Vagina (tissue), 2 donors: ENCODE results near the gene UBE3A. TPM values are rescaled to one million over a fixed set of nuclear protein-coding genes. Genes with fewer than 3 reads are reported as not detected.

Source experiments
- DNase-seq, 2 donors: peaks; one replicate each; pipeline ENCODE4 v3.0.0-alpha.2; 2017; ENCODE audit errors: extremely low spot score in 2 of 2
- H3K27ac ChIP-seq: fragments of 200-600 bp; sonication (generic); one replicate; pipeline ENCODE4 v1.5.1; 2019
- H3K27me3 ChIP-seq: fragments of 200-600 bp; sonication (generic); one replicate; pipeline ENCODE4 v1.5.1; 2019
- H3K36me3 ChIP-seq, 2 donors: fragments of 200-600 bp; sonication (generic); one replicate each; pipeline ENCODE4 v1.5.1; 2017 to 2019
- H3K4me1 ChIP-seq: fragments of 200-600 bp; sonication (generic); one replicate; pipeline ENCODE4 v1.5.1; 2019
- H3K4me3 ChIP-seq, 2 donors: fragments of 200-600 bp; sonication (generic); 1 replicate in 1 of 2; 2 replicates in 1 of 2; pipeline ENCODE4 v1.5.1; 2016 to 2019
- H3K9me3 ChIP-seq: fragments of 200-600 bp; sonication (generic); one replicate; pipeline ENCODE4 v1.5.1; 2019
- CTCF ChIP-seq, 3 experiments: fragments of 450-650 bp in 2 of 3; fragments of 200-600 bp in 1 of 3; sonication (generic) in 1 of 3; IDR thresholded peaks; one replicate each; pipeline ENCODE4 v1.5.1; 2017 to 2019; ENCODE audit warnings: antibody characterized with exemption in 3 of 3, mild to moderate bottlenecking in 2 of 3, moderate library complexity in 2 of 3
- POLR2A ChIP-seq, 2 donors: fragments of 450-650 bp; IDR thresholded peaks; one replicate each; pipeline ENCODE4 v1.6.1; 2017; ENCODE audit warnings: antibody characterized with exemption in 2 of 2, mild to moderate bottlenecking in 2 of 2, moderate library complexity in 2 of 2
- POLR2AphosphoS5 ChIP-seq, 2 donors: sonication (generic); formaldehyde crosslinking; IDR thresholded peaks; one replicate each; pipeline ENCODE4 v1.9.0; 2017; ENCODE audit warnings: antibody characterized with exemption in 2 of 2, mild to moderate bottlenecking in 2 of 2, low read depth in 1 of 2; ENCODE audit not compliant: insufficient read depth in 1 of 2
- intact Hi-C: fragments of 100-400 bp; cut with DNase I; formaldehyde crosslinking; loops from one replicate; pipeline ENCODE4 v1.15.1; 2023
- total RNA-seq: library from RNA; depleted of rRNA; stranded (reverse); fragments of >200 nt; gene quantifications from one replicate; pipeline ENCODE4 v1.2.3, GENCODE V29; 2016

The UBE3A gene
- total RNA-seq, 1 donor from 2014 or later: 71.9 TPM

- intact Hi-C loops: no loop called here
- no peaks in the 10 kb centered on the region for H3K27me3 ChIP-seq
- no peak for DNase-seq
- H3K27ac ChIP-seq: no peak overlapping the region
- H3K4me3 ChIP-seq: no peak overlapping the region
- no peak for TF ChIP-seq POLR2AphosphoS5 (IDR thresholded peaks at IDR 0.05; ENCODE audit: insufficient read depth in 1 of 2, low read depth in 1 of 2)
- TF ChIP-seq CTCF (IDR thresholded peaks at IDR 0.05): no peak
- no peak for TF ChIP-seq POLR2A (IDR thresholded peaks at IDR 0.05)
- peaks cover 4% of the 10 kb centered on the region for H3K9me3 ChIP-seq
- H3K4me1 ChIP-seq: no peaks in the 10 kb centered on the region
- H3K36me3 ChIP-seq: peaks cover 0 to 42% of the 10 kb centered on the region in 2 donors
These were observed 92.5 kb downstream of the UBE3A start for GRCh38 chr15:25346371-25346770.

GRCh38 chr15:25345943-25346342, 92.9 kb downstream of the UBE3A start:
- Histone ChIP-seq H3K9me3 (peaks cover 4% of the 10 kb centered on the region), H3K4me3 (no peak overlapping the region), H3K4me1 (no peaks in the 10 kb centered on the region), H3K27me3 (no peaks in the 10 kb centered on the region), H3K36me3 (peaks cover 0 to 41% of the 10 kb centered on the region in 2 donors), H3K27ac (no peak overlapping the region)
- intact Hi-C loops: no loop called here
- no peak for DNase-seq
- TF ChIP-seq CTCF (IDR thresholded peaks at IDR 0.05): no peak
- TF ChIP-seq POLR2AphosphoS5 (IDR thresholded peaks at IDR 0.05; ENCODE audit: insufficient read depth in 1 of 2, low read depth in 1 of 2): no peak
- TF ChIP-seq POLR2A (IDR thresholded peaks at IDR 0.05): no peak

GRCh38 chr15:25342629-25343028, 96.2 kb downstream of the UBE3A start:
- DNase-seq: no peak
- intact Hi-C loops: no loop called here
- peaks cover 0 to 45% of the 10 kb centered on the region in 2 donors for H3K36me3 ChIP-seq
- no peaks in the 10 kb centered on the region for H3K9me3 ChIP-seq
- no peaks in the 10 kb centered on the region for H3K27me3 ChIP-seq
- no peak overlapping the region for H3K4me3 ChIP-seq
- no peaks in the 10 kb centered on the region for H3K4me1 ChIP-seq
- no peak for TF ChIP-seq POLR2A (IDR thresholded peaks at IDR 0.05)
- no peak for TF ChIP-seq POLR2AphosphoS5 (IDR thresholded peaks at IDR 0.05; ENCODE audit: insufficient read depth in 1 of 2, low read depth in 1 of 2)
- no peak for TF ChIP-seq CTCF (IDR thresholded peaks at IDR 0.05)
- no peak overlapping the region for H3K27ac ChIP-seq

GRCh38 chr15:25339431-25339830, 99.4 kb downstream of the UBE3A start:
- intact Hi-C loops: no loop called here
- Histone ChIP-seq H3K9me3 (no peaks in the 10 kb centered on the region), H3K4me1 (no peaks in the 10 kb centered on the region), H3K27ac (no peak overlapping the region), H3K27me3 (no peaks in the 10 kb centered on the region), H3K4me3 (no peak overlapping the region), H3K36me3 (peaks cover 0 to 28% of the 10 kb centered on the region in 2 donors)
- TF ChIP-seq POLR2AphosphoS5 (IDR thresholded peaks at IDR 0.05; ENCODE audit: insufficient read depth in 1 of 2, low read depth in 1 of 2) (no peak), CTCF (IDR thresholded peaks at IDR 0.05) (no peak), POLR2A (IDR thresholded peaks at IDR 0.05) (no peak)
- no peak for DNase-seq

- H3K27me3 ChIP-seq: no peaks in the 10 kb centered on the region
- H3K4me3 ChIP-seq: no peak overlapping the region
- H3K4me1 ChIP-seq: no peaks in the 10 kb centered on the region
- TF ChIP-seq POLR2A (IDR thresholded peaks at IDR 0.05) (no peak), POLR2AphosphoS5 (IDR thresholded peaks at IDR 0.05; ENCODE audit: insufficient read depth in 1 of 2, low read depth in 1 of 2) (no peak)
- no peak for DNase-seq
- H3K27ac ChIP-seq: no peak overlapping the region
- intact Hi-C loops: no loop called here
- peaks cover 0 to 28% of the 10 kb centered on the region in 2 donors for H3K36me3 ChIP-seq
- no peaks in the 10 kb centered on the region for H3K9me3 ChIP-seq
These were observed 103.5 kb downstream of the UBE3A start for GRCh38 chr15:25335279-25335678.
